NCI-H446 (cell line): ENCODE data around the gene C5orf58.

Experiments used
- DNase-seq, 2 experiments: peaks; one replicate each; lab custom pipeline; 2025; lab: John Stamatoyannopoulos, UW

C5orf58 gene

GRCh38 chr5:170283296-170283695, 50.5 kb downstream of the C5orf58 start:
- DNase-seq: no peak

- no peak for DNase-seq
These were observed 51.4 kb downstream of the C5orf58 start for GRCh38 chr5:170284231-170284630.

- no peak for DNase-seq
These were observed 52.4 kb downstream of the C5orf58 start for GRCh38 chr5:170285181-170285580.

- no peak for DNase-seq
These were observed 53.7 kb downstream of the C5orf58 start for GRCh38 chr5:170286386-170286925.

GRCh38 chr5:170287532-170287931, 54.7 kb downstream of the C5orf58 start:
- DNase-seq: no peak

- no peak for DNase-seq
These were observed 55.4 kb downstream of the C5orf58 start for GRCh38 chr5:170288151-170288550.

GRCh38 chr5:170288551-170288950, 55.8 kb downstream of the C5orf58 start:
- DNase-seq: no peak

- DNase-seq: no peak
These were observed 56.3 kb downstream of the C5orf58 start for GRCh38 chr5:170289121-170289520.

GRCh38 chr5:170289764-170290163, 57.0 kb downstream of the C5orf58 start:
- DNase-seq: no peak

GRCh38 chr5:170290498-170290897, 57.7 kb downstream of the C5orf58 start:
- no peak for DNase-seq

GRCh38 chr5:170292179-170293104, 59.7 kb downstream of the C5orf58 start:
- no peak for DNase-seq

- DNase-seq: no peak
These were observed 60.5 kb downstream of the C5orf58 start for GRCh38 chr5:170293273-170293672.

GRCh38 chr5:170294057-170294456, 61.3 kb downstream of the C5orf58 start:
- DNase-seq: no peak

GRCh38 chr5:170294556-170294955, 61.8 kb downstream of the C5orf58 start:
- no peak for DNase-seq
